Stimulated activated CD4-positive, alpha-beta T cell treated with anti-CD3 and anti-CD28 coated beads, Interleukin-1b, Interleukin-23, amount 100 ng/mL, for 48 hours (primary cell): ENCODE results near the gene LAMP5.

Experiments used
- DNase-seq: peaks from one replicate; pipeline ENCODE4 v3.0.0-alpha.2; 2020

LAMP5 gene, protein sequence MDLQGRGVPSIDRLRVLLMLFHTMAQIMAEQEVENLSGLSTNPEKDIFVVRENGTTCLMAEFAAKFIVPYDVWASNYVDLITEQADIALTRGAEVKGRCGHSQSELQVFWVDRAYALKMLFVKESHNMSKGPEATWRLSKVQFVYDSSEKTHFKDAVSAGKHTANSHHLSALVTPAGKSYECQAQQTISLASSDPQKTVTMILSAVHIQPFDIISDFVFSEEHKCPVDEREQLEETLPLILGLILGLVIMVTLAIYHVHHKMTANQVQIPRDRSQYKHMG

GRCh38 chr20:9514461-9515213 is at the start of gene LAMP5:
LAMP5 (plus strand) TSS chr20:9514590; CDS start chr20:9514853, 263 bp downstream.
- no peak for DNase-seq

GRCh38 chr20:9467995-9468394 is 46.4 kb upstream of the LAMP5 start:
- no peak for DNase-seq

DNA sequence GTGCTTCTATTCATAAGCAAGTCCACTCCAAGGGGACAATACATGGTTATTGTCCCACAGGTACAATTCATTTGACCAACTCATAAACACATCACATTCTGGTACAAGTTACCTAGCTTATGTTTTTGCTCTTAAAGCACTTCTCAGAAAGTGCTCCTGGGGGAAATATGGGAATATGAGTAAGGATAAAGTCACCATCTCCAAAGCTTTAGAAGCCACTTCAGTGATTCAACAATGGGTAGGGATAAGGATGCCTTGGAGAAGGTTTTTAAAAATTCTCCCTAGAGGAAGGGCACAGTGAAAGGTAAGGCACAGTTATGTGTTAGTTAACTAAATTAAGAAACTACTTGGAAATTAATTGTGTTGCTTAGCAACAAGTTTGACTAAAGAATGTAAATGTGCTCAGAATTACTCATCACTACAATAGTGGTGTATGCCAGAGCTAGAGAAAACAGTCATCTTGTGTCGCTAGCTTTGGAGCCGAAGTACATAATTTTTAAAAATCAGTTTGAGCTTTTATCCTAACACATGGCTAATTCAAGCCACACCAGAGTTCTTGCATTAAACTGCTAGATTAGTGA is 39.5 kb upstream of the LAMP5 start:
- DNase-seq = no peak

DNA sequence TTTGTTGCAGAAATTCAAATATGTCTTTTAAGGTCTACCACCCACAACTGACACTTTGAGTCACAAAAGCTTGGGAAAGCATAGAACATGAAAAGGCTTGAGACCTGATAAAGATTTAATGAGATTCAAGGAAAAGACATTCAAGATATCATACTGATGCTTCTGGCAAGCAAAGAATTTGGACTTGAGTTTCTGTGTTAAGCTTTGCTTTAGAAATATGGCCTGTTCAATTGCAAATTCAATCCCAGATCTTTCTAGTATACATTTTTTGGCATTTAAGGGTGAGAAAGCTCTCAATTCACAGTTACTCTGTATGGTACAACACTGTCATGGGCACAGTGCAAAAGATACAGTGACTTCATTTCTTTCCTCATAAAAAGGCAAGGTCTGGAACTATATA is 38.9 kb upstream of the LAMP5 start:
- DNase-seq = no peak

- DNase-seq = no peak
Measured at GRCh38 chr20:9476174-9476573, 38.2 kb upstream of the LAMP5 start.

GRCh38 chr20:9476637-9477036 is 37.8 kb upstream of the LAMP5 start:
- no peak for DNase-seq

DNA sequence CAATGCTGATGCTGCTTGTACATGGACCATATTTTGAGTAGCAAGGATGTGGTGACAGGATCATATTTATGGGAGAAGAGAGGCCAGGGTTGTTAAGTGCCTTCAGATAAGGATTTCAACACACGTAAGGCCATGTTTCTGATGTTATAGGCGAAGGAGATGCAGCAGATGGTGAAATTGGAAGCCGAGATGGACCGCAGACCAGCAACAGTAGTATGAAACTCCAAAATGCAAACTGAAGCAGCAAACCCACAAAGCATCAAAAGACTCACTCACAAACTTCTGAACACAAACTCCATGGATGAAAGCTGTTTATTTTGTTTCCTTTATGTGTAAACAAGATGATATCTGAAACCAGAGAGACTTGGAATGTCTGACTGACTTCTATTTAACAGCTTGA is 35.6 kb upstream of the LAMP5 start:
- no peak for DNase-seq

DNA sequence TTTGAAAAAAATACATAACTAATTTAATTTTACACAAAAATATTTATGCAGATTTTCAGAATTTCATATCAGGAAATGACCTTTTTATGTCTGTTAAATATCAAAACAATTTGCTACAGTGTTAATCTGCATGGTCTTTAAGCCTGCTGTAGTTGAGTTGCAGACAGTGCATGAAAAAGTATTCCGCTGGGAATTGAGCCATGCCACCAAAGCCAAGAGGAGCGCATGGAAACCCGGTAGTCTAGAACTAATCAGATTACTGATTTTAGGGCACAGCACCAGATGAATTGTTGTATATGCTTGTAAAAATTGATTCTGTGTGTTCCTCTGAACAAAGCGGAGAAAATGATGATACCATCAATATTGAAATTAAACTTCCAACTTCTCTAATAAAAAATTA is 34.3 kb upstream of the LAMP5 start:
- DNase-seq = no peak

DNA sequence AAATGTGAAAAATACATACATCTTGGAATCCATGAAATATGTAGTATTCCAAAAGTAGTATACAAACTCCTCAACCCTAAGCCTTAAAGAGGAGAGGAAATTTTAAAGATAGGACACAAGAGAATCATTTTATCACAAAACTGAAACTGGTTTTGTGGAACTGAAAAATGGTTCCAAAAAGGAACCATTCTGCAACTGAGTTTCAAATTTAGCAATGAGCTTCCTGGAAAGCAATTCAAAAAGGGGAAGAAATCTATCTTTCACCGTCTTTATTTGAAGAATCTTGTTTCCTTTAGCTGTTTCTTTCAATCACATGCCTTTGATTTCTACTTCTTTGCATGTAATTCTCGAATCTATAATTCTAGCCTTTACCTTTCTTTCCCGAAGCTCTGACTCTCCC is 32.2 kb upstream of the LAMP5 start:
- DNase-seq = no peak

- DNase-seq = no peak
Measured at GRCh38 chr20:9483131-9483530, 31.3 kb upstream of the LAMP5 start.

- no peak for DNase-seq
Measured at GRCh38 chr20:9485614-9486340, 28.6 kb upstream of the LAMP5 start.

DNA sequence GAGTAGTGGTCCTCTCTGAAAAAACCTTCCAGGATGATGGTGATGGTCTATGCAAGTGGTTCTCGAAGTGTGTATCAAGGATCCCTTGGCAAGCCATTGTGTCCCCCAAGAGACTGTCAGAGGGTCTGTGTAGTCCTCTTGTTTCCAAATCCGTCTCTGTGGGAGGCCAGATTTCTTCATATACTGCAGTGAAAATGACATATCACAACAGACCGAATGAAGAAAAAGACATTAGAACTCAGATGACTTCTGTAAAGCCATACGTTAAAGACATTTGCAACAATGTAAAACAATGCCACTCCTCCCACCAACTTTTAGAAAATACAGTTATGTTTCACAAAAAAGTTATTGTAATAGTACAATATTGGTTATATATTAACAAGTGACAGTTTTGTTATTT is 27.2 kb upstream of the LAMP5 start:
- DNase-seq = no peak

- DNase-seq = no peak
Measured at GRCh38 chr20:9488063-9488462, 26.3 kb upstream of the LAMP5 start.

- DNase-seq = no peak
Measured at GRCh38 chr20:9490161-9490560, 24.2 kb upstream of the LAMP5 start.

- DNase-seq = no peak
Measured at GRCh38 chr20:9490631-9491030, 23.8 kb upstream of the LAMP5 start.

DNA sequence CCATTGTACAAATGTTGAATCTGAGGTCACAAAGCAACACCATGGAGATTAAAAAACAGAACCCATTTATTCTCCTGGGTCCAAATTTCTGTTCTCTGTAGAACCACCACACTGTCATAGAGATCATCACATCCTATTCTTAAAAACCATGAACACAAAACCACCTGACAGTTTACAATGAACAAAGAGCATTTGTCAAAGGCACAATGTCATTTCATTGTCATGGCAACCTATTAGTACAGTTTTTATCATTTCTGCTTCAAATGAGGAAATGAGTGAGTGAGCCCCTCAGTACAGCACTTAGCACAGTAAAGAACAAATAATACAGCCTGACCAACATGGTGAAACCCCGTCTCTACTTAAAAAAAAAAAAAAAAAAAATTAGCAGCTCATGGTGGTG is 23.1 kb upstream of the LAMP5 start:
- DNase-seq = no peak

DNA sequence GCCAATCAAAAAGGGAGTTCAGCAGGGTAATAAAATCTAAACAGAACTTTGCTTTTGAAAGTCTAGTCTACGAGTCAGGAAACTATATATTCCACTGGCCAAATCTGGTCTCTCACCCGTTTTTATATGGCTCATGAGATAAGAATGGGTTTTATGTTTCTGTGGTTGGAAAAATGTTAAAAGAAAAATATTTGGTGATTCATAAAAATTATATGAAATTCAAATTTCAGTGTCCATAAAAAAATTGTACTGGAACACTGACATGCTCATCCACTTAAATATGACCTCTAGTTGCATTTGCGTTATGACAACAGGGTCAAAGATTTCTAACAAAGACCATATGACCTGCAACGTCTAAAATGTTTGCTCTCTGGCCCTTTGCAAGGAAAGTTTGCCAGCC is 22.3 kb upstream of the LAMP5 start:
- no peak for DNase-seq

GRCh38 chr20:9493803-9494202 is 20.6 kb upstream of the LAMP5 start:
- no peak for DNase-seq

GRCh38 chr20:9495701-9496100 is 18.7 kb upstream of the LAMP5 start:
- DNase-seq = no peak

DNA sequence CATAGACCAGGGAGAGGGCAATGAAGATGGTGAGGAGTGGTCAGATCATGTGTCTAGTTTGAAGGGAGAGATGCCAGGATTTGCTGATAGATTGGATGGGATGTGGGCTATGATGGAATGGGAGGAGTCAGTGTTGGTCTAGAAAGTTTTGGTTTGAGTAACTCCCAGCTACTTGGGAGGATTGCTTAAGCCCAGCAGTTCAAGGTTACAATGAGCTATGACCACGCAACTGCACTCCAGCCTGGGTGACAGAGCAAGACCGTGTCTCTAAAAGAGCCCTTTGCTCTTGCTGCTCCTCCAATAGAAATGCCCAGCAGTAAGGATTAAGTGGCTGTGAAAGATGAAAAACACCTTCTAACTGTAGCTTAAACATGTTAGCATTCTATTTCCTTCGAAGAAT is 18.2 kb upstream of the LAMP5 start:
- DNase-seq = no peak

- DNase-seq = no peak
Measured at GRCh38 chr20:9498322-9498721, 16.1 kb upstream of the LAMP5 start.

DNA sequence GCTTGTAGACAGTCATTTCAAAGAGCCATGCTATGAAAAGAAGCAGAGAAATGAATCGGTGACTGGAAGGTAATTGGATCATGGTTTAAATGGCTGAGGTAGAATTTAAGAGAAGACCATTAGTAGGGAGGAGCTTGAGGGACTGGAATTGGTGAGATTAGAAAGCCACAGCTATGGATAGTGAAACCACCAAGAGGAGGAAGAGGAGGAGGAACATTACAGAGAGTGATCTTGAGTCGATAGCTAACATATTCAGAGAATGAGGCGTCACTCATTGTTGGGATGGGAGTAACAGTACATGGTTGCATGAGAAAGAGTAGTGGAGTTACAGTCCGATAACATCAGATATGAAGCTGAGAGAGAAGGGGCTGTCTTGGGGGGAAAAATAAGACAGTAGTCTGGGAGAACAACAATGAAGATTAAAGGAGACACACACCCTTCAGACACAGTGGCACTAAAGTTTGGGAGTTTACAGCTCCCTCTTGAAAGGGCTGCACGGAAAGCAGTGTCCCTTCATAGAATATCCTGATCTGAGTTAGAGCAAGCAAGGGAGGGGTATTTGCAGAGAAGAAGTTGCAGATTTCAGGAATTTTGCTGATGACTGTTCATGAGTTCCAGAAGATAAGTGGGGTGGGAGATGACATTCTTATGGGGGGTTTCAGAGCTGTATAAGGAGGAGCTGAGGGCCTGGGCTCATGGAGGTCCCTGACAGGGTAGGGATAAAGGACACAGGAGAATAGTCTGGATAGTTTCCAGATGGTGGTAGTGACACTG is 15.1 kb upstream of the LAMP5 start:
- no peak for DNase-seq

DNA sequence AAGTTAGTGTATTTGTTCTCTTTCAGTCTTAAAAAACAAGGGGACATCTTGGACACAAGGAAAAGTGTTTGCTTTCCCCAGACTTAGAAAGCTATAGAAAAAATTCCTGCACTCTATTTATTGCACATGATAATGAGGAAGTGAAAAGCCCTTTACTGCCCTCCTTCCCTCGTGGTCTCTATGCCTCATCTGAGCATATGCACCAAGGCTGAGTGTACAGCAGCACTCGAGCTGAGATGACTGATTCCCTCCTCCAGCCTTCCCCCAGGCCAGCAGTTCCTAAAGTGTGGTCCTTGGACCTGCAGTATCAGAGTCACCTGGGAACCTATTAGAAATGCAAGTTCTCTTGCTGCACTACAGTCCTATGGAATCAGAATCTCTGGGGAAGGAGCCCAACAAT is 14.3 kb upstream of the LAMP5 start:
- DNase-seq = no peak
